ENCODE results near the gene TTLL9.

- TF ChIP-seq, protein P1, sequence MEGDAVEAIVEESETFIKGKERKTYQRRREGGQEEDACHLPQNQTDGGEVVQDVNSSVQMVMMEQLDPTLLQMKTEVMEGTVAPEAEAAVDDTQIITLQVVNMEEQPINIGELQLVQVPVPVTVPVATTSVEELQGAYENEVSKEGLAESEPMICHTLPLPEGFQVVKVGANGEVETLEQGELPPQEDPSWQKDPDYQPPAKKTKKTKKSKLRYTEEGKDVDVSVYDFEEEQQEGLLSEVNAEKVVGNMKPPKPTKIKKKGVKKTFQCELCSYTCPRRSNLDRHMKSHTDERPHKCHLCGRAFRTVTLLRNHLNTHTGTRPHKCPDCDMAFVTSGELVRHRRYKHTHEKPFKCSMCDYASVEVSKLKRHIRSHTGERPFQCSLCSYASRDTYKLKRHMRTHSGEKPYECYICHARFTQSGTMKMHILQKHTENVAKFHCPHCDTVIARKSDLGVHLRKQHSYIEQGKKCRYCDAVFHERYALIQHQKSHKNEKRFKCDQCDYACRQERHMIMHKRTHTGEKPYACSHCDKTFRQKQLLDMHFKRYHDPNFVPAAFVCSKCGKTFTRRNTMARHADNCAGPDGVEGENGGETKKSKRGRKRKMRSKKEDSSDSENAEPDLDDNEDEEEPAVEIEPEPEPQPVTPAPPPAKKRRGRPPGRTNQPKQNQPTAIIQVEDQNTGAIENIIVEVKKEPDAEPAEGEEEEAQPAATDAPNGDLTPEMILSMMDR (IDR thresholded peaks at IDR 0.05) = no peak
- no peak for TF ChIP-seq POLR2A (IDR thresholded peaks at IDR 0.05)
Measured at GRCh38 chr20:31846793-31847138, 23.7 kb upstream of the TTLL9 start.

Measured in right lobe of liver (tissue), 4 donors.